ENCODE measurements around the gene SPAG4. TPM values are rescaled to one million over a fixed set of nuclear protein-coding genes. Genes with fewer than 3 reads are reported as not detected.

SPAG4 gene
- total and polyA plus RNA-seq, 2 donors = 0.85 to 4.4 TPM

DNA sequence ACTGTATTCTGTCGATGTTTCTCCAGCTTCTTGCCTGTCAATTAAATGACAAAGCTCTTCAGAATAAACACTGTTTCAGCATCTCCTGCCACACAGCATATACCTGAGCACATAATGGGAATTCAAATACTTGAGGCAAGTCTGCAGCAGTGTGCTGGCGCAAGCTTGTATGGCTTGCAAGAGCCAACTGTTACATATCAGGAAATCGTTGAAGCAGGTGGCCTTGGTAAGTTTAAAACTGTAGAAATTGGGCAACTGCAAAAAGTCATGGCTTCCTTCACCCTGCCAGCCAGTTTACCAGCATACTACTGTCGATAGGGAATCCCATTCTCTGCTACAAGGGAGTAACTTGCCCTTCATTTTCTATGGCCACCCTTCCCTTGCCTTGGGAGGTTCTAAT, 26.1 kb downstream of the SPAG4 start:
- Histone ChIP-seq H3K9me3 (ENCODE audit: control insufficient read depth in 2 of 2, insufficient read depth in 1 of 2, low read length in 1 of 2) (no peaks in the 10 kb centered on the region), H3K27ac (ENCODE audit: low read depth in 1 of 2, low read length in 1 of 2) (no peak overlapping the region), H3K4me3 (ENCODE audit: low read length in 2 of 2) (no peak overlapping the region), H3K4me1 (ENCODE audit: control insufficient read depth in 2 of 2, insufficient read depth in 2 of 2, low read length in 2 of 2) (peaks cover 0 to 2% of the 10 kb centered on the region in 2 donors), H3K36me3 (ENCODE audit: control insufficient read depth in 2 of 2, insufficient read depth in 2 of 2, low read length in 1 of 2) (peaks cover 3 to 10% of the 10 kb centered on the region in 2 donors), H3K27me3 (ENCODE audit: control insufficient read depth in 2 of 2, insufficient read depth in 1 of 2, low read length in 1 of 2) (no peaks in the 10 kb centered on the region)
- DNase-seq (ENCODE audit: low read depth in 6 of 9, low spot score in 9 of 9) = no peak
- WGBS = 80% methylated on average over 4 of the region's 4 CpGs

DNA sequence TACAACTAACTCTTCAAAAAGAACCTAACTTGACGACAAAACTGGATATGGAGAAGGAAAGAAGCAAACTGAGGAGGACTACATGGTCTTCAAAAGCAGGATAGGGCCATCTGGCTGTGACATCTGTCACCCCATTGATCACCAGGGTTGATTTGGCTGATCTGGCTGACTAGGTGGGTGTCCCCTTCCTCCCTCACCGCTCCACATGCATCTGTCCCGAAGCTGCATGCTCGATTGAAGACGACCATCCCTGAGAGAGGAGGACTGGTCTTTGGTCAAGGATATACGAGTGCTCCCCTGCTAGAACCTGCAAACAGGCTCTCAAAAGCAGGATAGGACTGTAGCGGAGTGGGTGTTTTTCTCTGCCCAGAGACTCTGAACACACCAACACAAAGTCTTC, 27.4 kb downstream of the SPAG4 start:
- WGBS = 96% methylated on average over 7 of the region's 7 CpGs

GRCh38 chr20:35644806-35645205, 29.2 kb downstream of the SPAG4 start:
- no peak for DNase-seq (ENCODE audit: low read depth in 6 of 9, low spot score in 9 of 9)
- H3K27ac ChIP-seq (ENCODE audit: low read depth in 1 of 2, low read length in 1 of 2) = no peak overlapping the region

More for the DNA sequence above, 27.4 kb downstream of the SPAG4 start:
- Histone ChIP-seq H3K4me3 (ENCODE audit: low read length in 2 of 2) (no peak overlapping the region), H3K4me1 (ENCODE audit: control insufficient read depth in 2 of 2, insufficient read depth in 2 of 2, low read length in 2 of 2) (peaks cover 0 to 2% of the 10 kb centered on the region in 2 donors), H3K36me3 (ENCODE audit: control insufficient read depth in 2 of 2, insufficient read depth in 2 of 2, low read length in 1 of 2) (peaks cover 3 to 14% of the 10 kb centered on the region in 2 donors), H3K27ac (ENCODE audit: low read depth in 1 of 2, low read length in 1 of 2) (no peak overlapping the region), H3K9me3 (ENCODE audit: control insufficient read depth in 2 of 2, insufficient read depth in 1 of 2, low read length in 1 of 2) (no peaks in the 10 kb centered on the region), H3K27me3 (ENCODE audit: control insufficient read depth in 2 of 2, insufficient read depth in 1 of 2, low read length in 1 of 2) (no peaks in the 10 kb centered on the region)
- no peak for DNase-seq (ENCODE audit: low read depth in 6 of 9, low spot score in 9 of 9)

DNA sequence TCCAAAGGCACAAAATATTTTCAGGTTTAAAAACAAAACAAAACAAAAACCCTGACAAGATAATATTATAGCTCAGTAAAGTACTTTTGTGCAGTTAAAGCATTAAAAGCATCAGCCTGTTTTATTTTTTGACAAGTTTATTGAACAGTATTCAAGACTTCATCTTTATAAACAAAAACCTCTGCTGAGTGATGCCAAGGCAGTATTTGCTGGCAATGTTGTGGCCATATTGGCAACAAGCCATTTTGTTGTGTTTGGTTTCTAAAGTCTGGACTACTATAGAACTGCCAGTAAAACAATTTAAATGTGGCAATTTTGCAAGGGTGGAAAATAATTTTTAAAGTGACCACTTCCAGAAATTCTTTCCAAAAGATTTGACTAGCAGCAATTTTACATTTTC, 33.2 kb downstream of the SPAG4 start:
- no peak for DNase-seq (ENCODE audit: low read depth in 6 of 9, low spot score in 9 of 9)
- H3K4me1 ChIP-seq (ENCODE audit: control insufficient read depth in 2 of 2, insufficient read depth in 2 of 2, low read length in 2 of 2) = no peaks in the 10 kb centered on the region
- H3K9me3 ChIP-seq (ENCODE audit: control insufficient read depth in 2 of 2, insufficient read depth in 1 of 2, low read length in 1 of 2) = no peaks in the 10 kb centered on the region
- no peak overlapping the region for H3K27ac ChIP-seq (ENCODE audit: low read depth in 1 of 2, low read length in 1 of 2)
- H3K4me3 ChIP-seq (ENCODE audit: low read length in 2 of 2) = no peak overlapping the region
- peaks cover 13 to 45% of the 10 kb centered on the region in 2 donors for H3K36me3 ChIP-seq (ENCODE audit: control insufficient read depth in 2 of 2, insufficient read depth in 2 of 2, low read length in 1 of 2)
- H3K27me3 ChIP-seq (ENCODE audit: control insufficient read depth in 2 of 2, insufficient read depth in 1 of 2, low read length in 1 of 2) = no peaks in the 10 kb centered on the region

More at GRCh38 chr20:35644806-35645205, 29.2 kb downstream of the SPAG4 start:
- Histone ChIP-seq H3K36me3 (ENCODE audit: control insufficient read depth in 2 of 2, insufficient read depth in 2 of 2, low read length in 1 of 2) (peaks cover 3 to 14% of the 10 kb centered on the region in 2 donors), H3K9me3 (ENCODE audit: control insufficient read depth in 2 of 2, insufficient read depth in 1 of 2, low read length in 1 of 2) (no peaks in the 10 kb centered on the region), H3K27me3 (ENCODE audit: control insufficient read depth in 2 of 2, insufficient read depth in 1 of 2, low read length in 1 of 2) (no peaks in the 10 kb centered on the region), H3K4me1 (ENCODE audit: control insufficient read depth in 2 of 2, insufficient read depth in 2 of 2, low read length in 2 of 2) (peaks cover 0 to 2% of the 10 kb centered on the region in 2 donors), H3K4me3 (ENCODE audit: low read length in 2 of 2) (no peak overlapping the region)
- WGBS = 97% methylated on average over 2 of the region's 2 CpGs

DNA sequence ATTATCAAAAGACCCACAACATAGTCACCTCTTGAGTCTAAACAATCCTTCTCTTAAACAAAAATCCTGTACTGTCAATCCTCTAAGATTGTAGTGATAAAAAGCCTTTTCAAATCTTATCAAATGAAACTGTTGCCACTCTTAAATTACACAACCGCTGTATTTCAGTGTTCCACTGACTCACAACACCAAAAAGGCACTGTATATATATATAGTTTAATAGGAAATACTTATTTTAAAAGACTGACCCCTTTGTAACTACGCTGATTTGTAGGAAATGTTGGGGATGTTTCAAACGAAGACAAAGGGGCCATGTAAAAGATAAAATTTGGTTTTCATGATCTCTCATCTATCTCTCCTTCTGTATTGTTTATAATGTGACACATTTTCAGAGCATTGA, 35.0 kb downstream of the SPAG4 start:
- H3K9me3 ChIP-seq (ENCODE audit: control insufficient read depth in 2 of 2, insufficient read depth in 1 of 2, low read length in 1 of 2) = no peaks in the 10 kb centered on the region
- no peak for DNase-seq (ENCODE audit: low read depth in 6 of 9, low spot score in 9 of 9)
- WGBS = 95% methylated on average over 3 of the region's 3 CpGs
- H3K36me3 ChIP-seq (ENCODE audit: control insufficient read depth in 2 of 2, insufficient read depth in 2 of 2, low read length in 1 of 2) = peaks cover 28 to 56% of the 10 kb centered on the region in 2 donors
- no peak overlapping the region for H3K4me3 ChIP-seq (ENCODE audit: low read length in 2 of 2)
- no peaks in the 10 kb centered on the region for H3K4me1 ChIP-seq (ENCODE audit: control insufficient read depth in 2 of 2, insufficient read depth in 2 of 2, low read length in 2 of 2)
- H3K27me3 ChIP-seq (ENCODE audit: control insufficient read depth in 2 of 2, insufficient read depth in 1 of 2, low read length in 1 of 2) = no peaks in the 10 kb centered on the region
- no peak overlapping the region for H3K27ac ChIP-seq (ENCODE audit: low read depth in 1 of 2, low read length in 1 of 2)

GRCh38 chr20:35651958-35652357, 36.3 kb downstream of the SPAG4 start:
- no peak for DNase-seq (ENCODE audit: low read depth in 6 of 9, low spot score in 9 of 9)
- peaks cover 31 to 58% of the 10 kb centered on the region in 2 donors for H3K36me3 ChIP-seq (ENCODE audit: control insufficient read depth in 2 of 2, insufficient read depth in 2 of 2, low read length in 1 of 2)
- H3K27ac ChIP-seq (ENCODE audit: low read depth in 1 of 2, low read length in 1 of 2) = no peak overlapping the region
- H3K4me1 ChIP-seq (ENCODE audit: control insufficient read depth in 2 of 2, insufficient read depth in 2 of 2, low read length in 2 of 2) = no peaks in the 10 kb centered on the region
- no peaks in the 10 kb centered on the region for H3K27me3 ChIP-seq (ENCODE audit: control insufficient read depth in 2 of 2, insufficient read depth in 1 of 2, low read length in 1 of 2)
- H3K4me3 ChIP-seq (ENCODE audit: low read length in 2 of 2) = no peak overlapping the region
- H3K9me3 ChIP-seq (ENCODE audit: control insufficient read depth in 2 of 2, insufficient read depth in 1 of 2, low read length in 1 of 2) = no peaks in the 10 kb centered on the region

- H3K27me3 ChIP-seq (ENCODE audit: control insufficient read depth in 2 of 2, insufficient read depth in 1 of 2, low read length in 1 of 2) = no peaks in the 10 kb centered on the region
- H3K9me3 ChIP-seq (ENCODE audit: control insufficient read depth in 2 of 2, insufficient read depth in 1 of 2, low read length in 1 of 2) = no peaks in the 10 kb centered on the region
- H3K36me3 ChIP-seq (ENCODE audit: control insufficient read depth in 2 of 2, insufficient read depth in 2 of 2, low read length in 1 of 2) = peaks cover 31 to 60% of the 10 kb centered on the region in 2 donors
- peaks cover 0 to 3% of the 10 kb centered on the region in 2 donors for H3K4me1 ChIP-seq (ENCODE audit: control insufficient read depth in 2 of 2, insufficient read depth in 2 of 2, low read length in 2 of 2)
- no peak overlapping the region for H3K27ac ChIP-seq (ENCODE audit: low read depth in 1 of 2, low read length in 1 of 2)
- 98% methylated on average over 13 of the region's 13 CpGs for WGBS
- DNase-seq (ENCODE audit: low read depth in 6 of 9, low spot score in 9 of 9) = no peak
- H3K4me3 ChIP-seq (ENCODE audit: low read length in 2 of 2) = no peak overlapping the region
These were observed 37.2 kb downstream of the SPAG4 start for GRCh38 chr20:35652641-35653429.

DNA sequence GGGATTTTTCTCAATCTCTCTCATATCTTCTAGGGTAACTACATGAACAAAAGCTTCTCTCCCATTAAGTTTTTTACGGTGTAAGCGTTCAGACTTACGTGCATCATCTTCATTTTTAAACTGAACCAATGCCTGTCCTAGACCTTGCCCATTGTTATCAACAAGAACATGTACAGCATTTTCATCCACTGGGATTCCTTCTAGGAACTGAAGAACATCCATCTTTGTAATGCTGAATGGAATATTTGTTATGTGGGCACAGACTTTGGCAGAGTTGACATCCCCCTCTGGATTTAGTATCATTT, 37.8 kb downstream of the SPAG4 start:
- H3K27me3 ChIP-seq (ENCODE audit: control insufficient read depth in 2 of 2, insufficient read depth in 1 of 2, low read length in 1 of 2) = no peaks in the 10 kb centered on the region
- peaks cover 0 to 4% of the 10 kb centered on the region in 2 donors for H3K4me1 ChIP-seq (ENCODE audit: control insufficient read depth in 2 of 2, insufficient read depth in 2 of 2, low read length in 2 of 2)
- H3K4me3 ChIP-seq (ENCODE audit: low read length in 2 of 2) = no peak overlapping the region
- WGBS = 98% methylated on average over 3 of the region's 3 CpGs
- no peak overlapping the region for H3K27ac ChIP-seq (ENCODE audit: low read depth in 1 of 2, low read length in 1 of 2)
- peaks cover 31 to 60% of the 10 kb centered on the region in 2 donors for H3K36me3 ChIP-seq (ENCODE audit: control insufficient read depth in 2 of 2, insufficient read depth in 2 of 2, low read length in 1 of 2)
- no peak for DNase-seq (ENCODE audit: low read depth in 6 of 9, low spot score in 9 of 9)
- no peaks in the 10 kb centered on the region for H3K9me3 ChIP-seq (ENCODE audit: control insufficient read depth in 2 of 2, insufficient read depth in 1 of 2, low read length in 1 of 2)

- peaks cover 31 to 60% of the 10 kb centered on the region in 2 donors for H3K36me3 ChIP-seq (ENCODE audit: control insufficient read depth in 2 of 2, insufficient read depth in 2 of 2, low read length in 1 of 2)
- WGBS = 97% methylated on average over 4 of the region's 4 CpGs
- H3K4me3 ChIP-seq (ENCODE audit: low read length in 2 of 2) = no peak overlapping the region
- peaks cover 0 to 7% of the 10 kb centered on the region in 2 donors for H3K4me1 ChIP-seq (ENCODE audit: control insufficient read depth in 2 of 2, insufficient read depth in 2 of 2, low read length in 2 of 2)
- H3K27ac ChIP-seq (ENCODE audit: low read depth in 1 of 2, low read length in 1 of 2) = no peak overlapping the region
- no peak for DNase-seq (ENCODE audit: low read depth in 6 of 9, low spot score in 9 of 9)
- H3K9me3 ChIP-seq (ENCODE audit: control insufficient read depth in 2 of 2, insufficient read depth in 1 of 2, low read length in 1 of 2) = no peaks in the 10 kb centered on the region
- no peaks in the 10 kb centered on the region for H3K27me3 ChIP-seq (ENCODE audit: control insufficient read depth in 2 of 2, insufficient read depth in 1 of 2, low read length in 1 of 2)
These were observed 38.3 kb downstream of the SPAG4 start for GRCh38 chr20:35653893-35654292.
